SU-DHL-6 (cell line): ENCODE data around the gene MRPS6.

Source experiments
- H2AFZ ChIP-seq: fragments of 200-600 bp; sonication (generic); 2 replicates; pipeline ENCODE4 v1.6.1; 2014; ENCODE audit warnings: low read depth, mild to moderate bottlenecking, moderate library complexity, mixed read lengths, antibody characterized with exemption, low read length; ENCODE audit not compliant: severe bottlenecking
- H3F3A ChIP-seq: fragments of 200-600 bp; shearing (Covaris generic); 2 replicates; pipeline ENCODE4 v1.6.0; 2016; ENCODE audit warnings: antibody characterized with exemption, mild to moderate bottlenecking; ENCODE audit not compliant: insufficient read depth
- H3K27ac ChIP-seq: fragments of 200-600 bp; sonication (generic); 2 replicates; pipeline ENCODE4 v1.5.1; 2016; ENCODE audit warnings: low read depth, mild to moderate bottlenecking, low read length, moderate library complexity, mixed read lengths
- H3K27me3 ChIP-seq: fragments of 200-600 bp; sonication (generic), shearing (Covaris generic); 2 replicates; pipeline ENCODE4 v1.6.0; 2014; ENCODE audit warnings: mild to moderate bottlenecking, low read length
- H3K36me3 ChIP-seq: fragments of 200-600 bp; sonication (generic); 2 replicates; pipeline ENCODE4 v1.6.1; 2014; ENCODE audit warnings: mild to moderate bottlenecking, low read length, mixed read lengths
- H3K4me2 ChIP-seq: fragments of 300-600, 200-600 bp; shearing (Covaris generic), sonication (generic); 2 replicates; pipeline ENCODE4 v1.6.0; 2014; ENCODE audit warnings: low read length, low read depth, mild to moderate bottlenecking; ENCODE audit not compliant: poor library complexity, severe bottlenecking
- H3K4me3 ChIP-seq: fragments of 200-600 bp; sonication (generic); 2 replicates; pipeline ENCODE4 v1.5.1; 2014; ENCODE audit warnings: antibody characterized with exemption, low read length, mild to moderate bottlenecking, mixed read lengths; ENCODE audit not compliant: insufficient read depth, poor library complexity, severe bottlenecking
- H3K79me2 ChIP-seq: fragments of 200-600 bp; sonication (generic); 2 replicates; pipeline ENCODE4 v1.6.1; 2014; ENCODE audit warnings: mild to moderate bottlenecking, low read length, moderate library complexity; ENCODE audit not compliant: insufficient read depth
- H3K9ac ChIP-seq: fragments of 200-600 bp; sonication (generic); 2 replicates; pipeline ENCODE4 v1.7.0; 2014; ENCODE audit warnings: mild to moderate bottlenecking, low read length
- H3K9me2 ChIP-seq: fragments of 200-600 bp; sonication (generic); replicated peaks from 2 replicates; pipeline ENCODE4 v1.6.1; 2014; ENCODE audit warnings: low read length; ENCODE audit not compliant: insufficient read depth
- H3K9me3 ChIP-seq: fragments of 200-600 bp; sonication (generic); 2 replicates; pipeline ENCODE4 v1.6.1; 2014; ENCODE audit warnings: low read length, mixed read lengths; ENCODE audit not compliant: insufficient read depth
- H4K20me1 ChIP-seq: fragments of 200-600 bp; sonication (generic); 2 replicates; pipeline ENCODE4 v1.6.1; 2014; ENCODE audit warnings: low read depth, mild to moderate bottlenecking, antibody characterized with exemption, low read length, moderate library complexity, mixed read lengths
- EZH2phosphoT487 ChIP-seq: fragments of 200-600 bp; sonication (generic), shearing (Covaris generic); conservative IDR thresholded peaks from 2 replicates; pipeline ENCODE4 v1.6.1; 2018; ENCODE audit warnings: mild to moderate bottlenecking, antibody characterized with exemption, low read length, moderate library complexity, mixed read lengths
- TF ChIP-seq, protein P1 (sequence below): fragments of 200-600 bp; sonication (generic); IDR thresholded peaks from one replicate; pipeline ENCODE4 v1.5.1; 2017; ENCODE audit warnings: antibody characterized with exemption, mild to moderate bottlenecking, low read length, moderate library complexity; ENCODE audit not compliant: insufficient read depth, poor library complexity, severe bottlenecking

Gene MRPS6

DNA sequence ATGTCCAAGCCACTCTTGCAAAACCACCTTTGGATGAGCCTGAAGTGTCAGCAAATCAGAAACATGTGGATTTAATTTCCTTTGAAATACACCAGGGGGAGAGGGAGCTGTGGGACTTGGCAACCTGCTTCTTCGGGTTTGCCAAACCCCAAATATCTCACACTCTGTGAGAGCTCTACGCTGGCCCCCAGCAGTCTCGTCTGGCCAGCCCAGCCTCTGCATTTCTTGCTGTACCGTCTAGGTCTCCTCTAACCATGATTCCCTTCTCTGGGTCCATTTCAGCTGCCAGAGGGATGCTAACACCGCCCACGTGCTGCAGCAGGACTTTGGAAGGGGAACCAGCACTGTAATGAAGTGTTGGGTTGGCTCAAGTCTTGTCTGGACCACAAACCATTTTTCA, 114.6 kb downstream of the MRPS6 start:
- H3K27ac ChIP-seq: no peak overlapping the region
- H3K4me3 ChIP-seq: no peak overlapping the region
- no peaks in the 10 kb centered on the region for H3K79me2 ChIP-seq
- no peaks in the 10 kb centered on the region for H3K9me3 ChIP-seq
- no peak overlapping the region for H3K9ac ChIP-seq
- no peaks in the 10 kb centered on the region for H3K36me3 ChIP-seq
- no peaks in the 10 kb centered on the region for H3K27me3 ChIP-seq
- TF ChIP-seq EZH2phosphoT487: no peak
- TF ChIP-seq, protein P1, sequence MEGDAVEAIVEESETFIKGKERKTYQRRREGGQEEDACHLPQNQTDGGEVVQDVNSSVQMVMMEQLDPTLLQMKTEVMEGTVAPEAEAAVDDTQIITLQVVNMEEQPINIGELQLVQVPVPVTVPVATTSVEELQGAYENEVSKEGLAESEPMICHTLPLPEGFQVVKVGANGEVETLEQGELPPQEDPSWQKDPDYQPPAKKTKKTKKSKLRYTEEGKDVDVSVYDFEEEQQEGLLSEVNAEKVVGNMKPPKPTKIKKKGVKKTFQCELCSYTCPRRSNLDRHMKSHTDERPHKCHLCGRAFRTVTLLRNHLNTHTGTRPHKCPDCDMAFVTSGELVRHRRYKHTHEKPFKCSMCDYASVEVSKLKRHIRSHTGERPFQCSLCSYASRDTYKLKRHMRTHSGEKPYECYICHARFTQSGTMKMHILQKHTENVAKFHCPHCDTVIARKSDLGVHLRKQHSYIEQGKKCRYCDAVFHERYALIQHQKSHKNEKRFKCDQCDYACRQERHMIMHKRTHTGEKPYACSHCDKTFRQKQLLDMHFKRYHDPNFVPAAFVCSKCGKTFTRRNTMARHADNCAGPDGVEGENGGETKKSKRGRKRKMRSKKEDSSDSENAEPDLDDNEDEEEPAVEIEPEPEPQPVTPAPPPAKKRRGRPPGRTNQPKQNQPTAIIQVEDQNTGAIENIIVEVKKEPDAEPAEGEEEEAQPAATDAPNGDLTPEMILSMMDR: no peak
- no peak overlapping the region for H3K4me2 ChIP-seq
- no peaks in the 10 kb centered on the region for H4K20me1 ChIP-seq
- no peak overlapping the region for H2AFZ ChIP-seq
- H3F3A ChIP-seq: no peaks in the 10 kb centered on the region
- no peaks in the 10 kb centered on the region for H3K9me2 ChIP-seq

DNA sequence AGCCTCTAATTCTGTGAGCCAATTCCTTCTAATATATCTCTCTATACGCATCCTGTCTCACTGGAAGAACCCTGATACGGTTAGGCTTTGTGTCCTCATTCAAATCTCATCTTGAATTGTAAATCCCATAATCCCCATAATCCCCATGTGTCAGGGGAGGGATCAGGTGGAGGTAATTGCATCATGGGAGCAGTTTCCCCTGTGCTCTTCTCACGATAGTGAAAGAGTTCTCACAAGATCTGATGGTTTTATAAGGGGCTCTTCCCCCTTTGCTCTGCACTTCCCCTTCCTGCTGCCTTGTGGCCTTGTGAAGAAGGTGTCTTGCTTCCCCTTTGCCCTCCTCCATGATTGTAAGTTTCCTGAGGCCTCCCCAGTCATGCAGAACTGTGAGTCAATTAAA, 116.1 kb downstream of the MRPS6 start:
- H3K9me2 ChIP-seq: no peaks in the 10 kb centered on the region
- no peaks in the 10 kb centered on the region for H4K20me1 ChIP-seq
- no peaks in the 10 kb centered on the region for H3K27me3 ChIP-seq
- H3K79me2 ChIP-seq: no peaks in the 10 kb centered on the region
- no peak overlapping the region for H3K27ac ChIP-seq
- H3K4me3 ChIP-seq: no peak overlapping the region
- H3F3A ChIP-seq: no peaks in the 10 kb centered on the region
- H3K9ac ChIP-seq: no peak overlapping the region
- H3K4me2 ChIP-seq: no peak overlapping the region
- TF ChIP-seq, protein P1: no peak
- TF ChIP-seq EZH2phosphoT487: no peak
- no peak overlapping the region for H2AFZ ChIP-seq
- no peaks in the 10 kb centered on the region for H3K36me3 ChIP-seq
- H3K9me3 ChIP-seq: no peaks in the 10 kb centered on the region

DNA sequence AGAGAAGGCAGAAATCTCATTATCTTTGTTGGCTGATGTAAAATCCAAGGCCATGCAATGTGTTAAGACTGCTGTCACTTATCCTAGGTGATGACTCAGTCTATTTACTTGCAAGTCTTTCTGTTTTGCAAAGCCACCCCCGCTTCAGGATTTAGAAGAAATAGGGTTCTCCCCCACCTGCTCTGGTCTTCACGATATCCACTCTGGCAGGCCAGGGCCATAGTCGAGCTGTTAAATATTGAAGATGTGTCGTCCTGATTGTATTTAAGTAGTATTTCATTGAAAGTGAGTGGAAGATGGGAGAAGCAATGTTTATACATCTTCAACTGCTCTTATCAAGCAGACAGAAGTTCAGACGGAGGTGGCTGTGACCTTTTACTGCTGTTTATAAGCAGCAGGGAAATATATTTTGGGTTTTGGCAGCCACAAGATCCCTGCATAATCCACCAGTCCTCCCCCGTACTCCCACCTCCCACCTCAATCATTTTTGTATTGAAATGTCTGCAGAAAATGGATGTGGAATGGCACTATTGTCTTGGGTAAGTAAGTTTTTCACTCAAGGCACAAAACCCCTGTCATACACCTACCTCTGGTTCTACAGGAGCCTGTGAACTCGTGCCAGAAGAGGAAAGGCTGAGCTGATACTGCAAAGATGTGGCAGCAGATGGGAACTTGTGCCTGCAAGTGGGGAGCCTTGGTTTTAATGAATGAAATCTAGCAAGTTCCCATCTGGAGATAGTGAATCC, 117.4 kb downstream of the MRPS6 start:
- Histone ChIP-seq H2AFZ (no peak overlapping the region), H3K4me3 (no peak overlapping the region), H3K9me2 (no peaks in the 10 kb centered on the region), H4K20me1 (no peaks in the 10 kb centered on the region), H3F3A (no peaks in the 10 kb centered on the region), H3K27me3 (no peaks in the 10 kb centered on the region), H3K36me3 (no peaks in the 10 kb centered on the region), H3K4me2 (no peak overlapping the region), H3K9me3 (no peaks in the 10 kb centered on the region), H3K79me2 (no peaks in the 10 kb centered on the region), H3K27ac (no peak overlapping the region), H3K9ac (no peak overlapping the region)
- no peak for TF ChIP-seq EZH2phosphoT487
- TF ChIP-seq, protein P1: no peak
